MM.1S (cell line): ENCODE results near the gene TMEM255A.

Experiments
- CTCF ChIP-seq: fragments of 300-600 bp; sonication (generic); IDR thresholded peaks from 2 replicates; pipeline ENCODE4 v1.5.1; 2016; ENCODE audit warnings: antibody characterized with exemption, low read length, mixed read lengths
- EZH2phosphoT487 ChIP-seq: fragments of 300-600 bp; sonication (generic); IDR thresholded peaks from 2 replicates; pipeline ENCODE4 v1.6.1; 2018; ENCODE audit warnings: antibody characterized with exemption, low read length

GRCh38 chrX:120224388-120224787 lies 86.9 kb downstream of the TMEM255A start:
- TF ChIP-seq CTCF (no peak), EZH2phosphoT487 (no peak)
